Occipital lobe (tissue), 2 donors: Measurements from ENCODE around the gene MAPK10. TPM values are rescaled to one million over a fixed set of nuclear protein-coding genes. Genes with fewer than 3 reads are reported as not detected.

Experiments
- DNase-seq: peaks from one replicate; lab custom pipeline; 2025; lab: John Stamatoyannopoulos, UW
- total RNA-seq: library from RNA; depleted of rRNA; stranded (reverse); fragments of >200 nt; gene quantifications from one replicate; pipeline ENCODE4 v1.2.3, GENCODE V29; 2014

MAPK10 gene
- 265 TPM for total RNA-seq

- DNase-seq: peak; percentile 90
Observed at GRCh38 chr4:86359944-86360478, at the start of gene MAPK10. TSS of gene MAPK10 (minus strand) at chr4:86360053.

- DNase-seq: no peak
Observed at GRCh38 chr4:86403575-86403974, 43.7 kb upstream of the MAPK10 start.

- DNase-seq: no peak
Observed at GRCh38 chr4:86401826-86402225, 42.0 kb upstream of the MAPK10 start.

GRCh38 chr4:86400216-86400615 is 40.4 kb upstream of the MAPK10 start:
- no peak for DNase-seq

GRCh38 chr4:86398187-86398586 is 38.3 kb upstream of the MAPK10 start:
- DNase-seq: no peak

GRCh38 chr4:86393749-86394148 is 33.9 kb upstream of the MAPK10 start:
- DNase-seq: no peak

GRCh38 chr4:86389664-86390063 is 29.8 kb upstream of the MAPK10 start:
- no peak for DNase-seq

- no peak for DNase-seq
Observed at GRCh38 chr4:86388252-86388651, 28.4 kb upstream of the MAPK10 start.

GRCh38 chr4:86386817-86387415 is 27.1 kb upstream of the MAPK10 start:
- no peak for DNase-seq

GRCh38 chr4:86386201-86386600 is 26.3 kb upstream of the MAPK10 start:
- DNase-seq: no peak

GRCh38 chr4:86381431-86381830 is 21.6 kb upstream of the MAPK10 start:
- no peak for DNase-seq

- no peak for DNase-seq
Observed at GRCh38 chr4:86380181-86380724, 20.4 kb upstream of the MAPK10 start.

GRCh38 chr4:86376850-86377249 is 17.0 kb upstream of the MAPK10 start:
- no peak for DNase-seq

GRCh38 chr4:86368433-86368832 is 8.6 kb upstream of the MAPK10 start:
- no peak for DNase-seq

- DNase-seq: no peak
Observed at GRCh38 chr4:86367577-86367976, 7.7 kb upstream of the MAPK10 start.

- DNase-seq: no peak
Observed at GRCh38 chr4:86366920-86367319, 7.1 kb upstream of the MAPK10 start.

GRCh38 chr4:86362510-86362909 is 2.7 kb upstream of the MAPK10 start:
- no peak for DNase-seq

GRCh38 chr4:86358257-86358656 is 1.6 kb downstream of the MAPK10 start:
- peak; percentile 34 for DNase-seq

GRCh38 chr4:86357608-86358007 is 2.2 kb downstream of the MAPK10 start:
- no peak for DNase-seq

GRCh38 chr4:86356425-86357210 is 3.2 kb downstream of the MAPK10 start:
- DNase-seq: no peak

GRCh38 chr4:86354390-86354789 is 5.5 kb downstream of the MAPK10 start:
- no peak for DNase-seq

- DNase-seq: no peak
Observed at GRCh38 chr4:86346320-86346719, 13.5 kb downstream of the MAPK10 start.

- DNase-seq: no peak
Observed at GRCh38 chr4:86344127-86344526, 15.7 kb downstream of the MAPK10 start.
